Measurements from ENCODE around the gene GOLGA8F.
"Not testable (repeated sequence)": the region's sequence is repeated elsewhere in the genome, so short reads cannot be mapped to it uniquely, and the experiment has no call there.

The GOLGA8F gene
- 0 reads per million in 4 donors for total RNA-seq

GRCh38 chr15:28378364-28378763, at the start of gene GOLGA8F:
Gene GOLGA8F, plus strand, starts transcription at chr15:28378664. Its CDS starts 98 bp downstream, at chr15:28378762.
- not testable (repeated sequence) for DNase-seq

- DNase-seq, result not testable (repeated sequence)
Measured at GRCh38 chr15:28357984-28358383, 20.5 kb upstream of the GOLGA8F start, which contains the start of gene GOLGA6L24. Gene GOLGA6L24, minus strand, starts transcription at chr15:28358084. Its CDS starts 61 bp downstream, at chr15:28358023.

GRCh38 chr15:28365502-28365901, 13.0 kb upstream of the GOLGA8F start:
- not testable (repeated sequence) for DNase-seq

GRCh38 chr15:28380053-28380452, 1.6 kb downstream of the GOLGA8F start:
- not testable (repeated sequence) for DNase-seq

GRCh38 chr15:28396022-28396421, 17.6 kb downstream of the GOLGA8F start:
- DNase-seq, result not testable (repeated sequence)

- DNase-seq, result not testable (repeated sequence)
Measured at GRCh38 chr15:28402774-28403435, 24.4 kb downstream of the GOLGA8F start.

GRCh38 chr15:28420470-28420869, 42.0 kb downstream of the GOLGA8F start:
- not testable (repeated sequence) for DNase-seq

GRCh38 chr15:28435594-28435993, 57.1 kb downstream of the GOLGA8F start:
- not testable (repeated sequence) for DNase-seq

Measured in T-helper 1 cell (primary cell).